ENCODE data around the gene PWWP2A.
"Not testable (repeated sequence)": the region's sequence is repeated elsewhere in the genome, so short reads cannot be mapped to it uniquely, and the experiment has no call there.

The PWWP2A gene, protein sequence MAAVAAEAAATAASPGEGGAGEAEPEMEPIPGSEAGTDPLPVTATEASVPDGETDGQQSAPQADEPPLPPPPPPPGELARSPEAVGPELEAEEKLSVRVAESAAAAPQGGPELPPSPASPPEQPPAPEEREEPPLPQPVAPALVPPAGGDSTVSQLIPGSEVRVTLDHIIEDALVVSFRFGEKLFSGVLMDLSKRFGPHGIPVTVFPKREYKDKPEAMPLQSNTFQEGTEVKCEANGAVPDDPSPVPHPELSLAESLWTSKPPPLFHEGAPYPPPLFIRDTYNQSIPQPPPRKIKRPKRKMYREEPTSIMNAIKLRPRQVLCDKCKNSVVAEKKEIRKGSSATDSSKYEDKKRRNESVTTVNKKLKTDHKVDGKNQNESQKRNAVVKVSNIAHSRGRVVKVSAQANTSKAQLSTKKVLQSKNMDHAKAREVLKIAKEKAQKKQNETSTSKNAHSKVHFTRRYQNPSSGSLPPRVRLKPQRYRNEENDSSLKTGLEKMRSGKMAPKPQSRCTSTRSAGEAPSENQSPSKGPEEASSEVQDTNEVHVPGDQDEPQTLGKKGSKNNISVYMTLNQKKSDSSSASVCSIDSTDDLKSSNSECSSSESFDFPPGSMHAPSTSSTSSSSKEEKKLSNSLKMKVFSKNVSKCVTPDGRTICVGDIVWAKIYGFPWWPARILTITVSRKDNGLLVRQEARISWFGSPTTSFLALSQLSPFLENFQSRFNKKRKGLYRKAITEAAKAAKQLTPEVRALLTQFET

DNA sequence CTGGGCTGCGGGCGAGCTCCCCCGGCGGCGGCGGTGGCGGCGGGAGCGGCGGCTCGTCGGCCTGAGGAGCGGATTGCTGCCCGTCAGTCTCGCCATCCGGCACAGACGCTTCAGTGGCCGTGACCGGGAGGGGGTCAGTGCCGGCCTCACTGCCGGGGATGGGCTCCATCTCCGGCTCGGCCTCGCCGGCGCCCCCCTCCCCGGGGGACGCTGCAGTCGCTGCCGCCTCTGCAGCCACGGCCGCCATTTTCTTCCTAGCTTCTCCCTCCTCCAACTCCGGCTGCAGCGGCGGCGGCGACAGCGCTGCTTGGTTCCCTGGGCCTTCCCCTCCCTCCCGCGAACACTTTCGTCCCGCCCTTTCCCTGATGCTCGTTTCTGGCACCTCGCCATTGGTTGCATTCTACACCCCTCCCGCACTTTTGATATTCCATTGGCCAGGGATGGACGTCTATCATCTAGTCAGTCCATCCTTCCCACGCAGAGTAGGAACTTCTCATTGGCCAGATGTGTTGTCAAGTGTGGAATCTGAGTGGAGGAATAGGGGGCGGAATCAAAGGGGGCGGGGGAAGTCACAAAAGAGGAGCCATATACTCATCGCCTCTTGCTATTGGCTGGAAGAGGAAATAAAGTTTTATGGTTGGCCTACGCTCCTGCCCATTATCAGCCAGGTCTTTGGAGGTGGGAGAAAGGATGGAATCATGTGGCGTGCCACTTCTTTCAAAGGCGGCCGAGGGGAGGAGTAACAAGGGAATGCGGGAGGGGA is at the start of gene PWWP2A:
TSS of gene PWWP2A (minus strand) at position 309 of the 763 bp plus-strand sequence. CDS start at position 247, 62 bp downstream.
- peak; percentile 97 for DNase-seq

DNA sequence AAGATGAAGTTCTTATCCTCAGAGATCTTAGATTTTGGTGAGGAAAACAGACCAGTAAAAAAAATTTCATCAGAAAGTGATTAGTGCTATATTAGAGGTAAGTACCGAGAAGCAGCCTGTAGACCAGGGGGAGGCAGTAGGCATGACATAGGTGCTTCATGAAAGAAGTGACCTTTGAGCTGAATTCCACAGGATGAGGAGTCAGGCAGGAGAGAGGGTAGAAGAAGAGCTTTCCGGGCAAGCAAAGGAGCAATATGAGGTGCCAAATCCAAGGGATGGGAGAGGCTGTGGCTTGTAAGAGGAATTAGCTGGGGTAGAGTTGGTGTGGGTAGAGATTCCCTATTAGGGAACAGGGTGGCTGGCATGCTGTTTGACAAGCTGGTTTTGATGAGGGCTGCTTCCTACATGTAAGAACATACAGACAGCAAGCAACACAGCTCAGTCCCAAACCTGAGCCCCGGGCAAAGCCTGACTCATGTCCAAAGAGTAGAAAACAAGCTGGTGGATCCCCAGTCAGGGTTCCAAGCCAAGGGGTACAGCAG is 48.4 kb upstream of the PWWP2A start:
- no peak for DNase-seq

DNA sequence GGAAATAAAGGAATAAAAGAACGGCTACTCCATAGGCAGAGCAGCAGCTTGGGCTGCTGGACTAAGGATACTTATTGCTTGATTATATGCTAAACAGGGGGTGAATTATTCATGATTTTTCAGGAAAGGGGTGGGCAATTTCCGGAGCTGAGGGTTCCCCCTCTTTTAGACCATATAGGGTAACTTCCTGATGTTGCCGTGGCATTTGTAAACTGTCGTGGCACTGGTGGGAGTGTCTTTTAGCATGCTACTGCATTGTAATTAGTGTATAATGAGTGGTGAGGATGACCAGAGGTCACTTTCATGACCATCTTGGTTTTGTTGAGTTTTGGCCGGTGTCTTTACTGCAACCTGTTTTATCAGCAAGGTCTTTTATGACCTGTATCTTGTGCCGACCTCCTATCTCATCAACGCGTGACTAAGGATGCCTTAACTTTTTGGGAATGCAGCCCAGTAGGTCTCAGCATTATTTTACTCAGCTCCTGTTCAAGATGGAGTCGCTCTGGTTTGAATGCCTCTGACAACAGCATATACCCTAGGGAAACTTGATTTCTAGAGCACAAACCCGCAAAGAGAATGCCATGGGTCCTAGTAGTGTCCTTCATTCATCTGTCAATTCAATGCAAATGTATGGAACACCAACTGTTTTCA is 47.8 kb upstream of the PWWP2A start:
- DNase-seq, result no peak

DNA sequence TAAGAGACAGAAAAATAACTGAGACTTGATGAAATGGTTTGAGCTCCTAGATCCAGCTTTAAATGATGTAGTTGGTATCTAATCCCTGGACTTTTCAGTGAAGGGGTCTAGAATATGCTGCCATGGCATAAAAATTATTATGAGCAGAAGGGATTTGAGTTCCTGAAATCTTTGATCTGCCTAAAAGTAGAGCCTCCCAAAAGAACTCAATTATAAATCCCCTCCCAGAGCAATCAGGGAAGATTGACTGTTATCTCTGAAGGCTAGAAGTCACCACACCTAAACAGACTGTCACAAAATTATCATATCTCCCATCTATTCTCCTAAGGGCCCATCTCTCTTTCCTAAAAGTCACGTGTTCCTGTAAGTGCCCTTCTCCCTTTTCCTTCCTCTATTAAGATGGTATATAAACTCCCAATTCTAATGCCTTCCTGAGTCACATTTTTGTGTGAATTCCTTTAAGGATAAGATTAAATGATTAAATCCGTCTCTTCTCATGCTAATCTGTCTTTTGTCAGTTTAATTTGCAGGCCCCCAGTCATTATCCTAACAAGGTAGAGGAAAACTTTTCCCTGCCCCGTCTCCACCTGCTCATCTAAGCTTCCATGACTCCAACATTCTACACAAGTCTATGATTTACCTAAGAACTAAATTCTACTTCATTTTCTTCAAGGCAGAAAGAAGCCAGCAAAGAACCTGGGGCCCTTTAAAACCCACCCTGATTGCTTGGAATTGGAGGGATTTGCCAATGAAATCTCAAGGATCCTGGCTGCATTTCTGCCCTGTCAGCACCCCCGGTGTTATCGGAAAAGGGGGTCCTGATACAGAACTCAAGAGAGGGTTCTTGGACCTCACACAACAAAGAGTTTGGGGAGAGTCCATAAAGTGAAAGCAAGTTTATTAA is 47.1 kb upstream of the PWWP2A start:
- DNase-seq, result no peak

DNA sequence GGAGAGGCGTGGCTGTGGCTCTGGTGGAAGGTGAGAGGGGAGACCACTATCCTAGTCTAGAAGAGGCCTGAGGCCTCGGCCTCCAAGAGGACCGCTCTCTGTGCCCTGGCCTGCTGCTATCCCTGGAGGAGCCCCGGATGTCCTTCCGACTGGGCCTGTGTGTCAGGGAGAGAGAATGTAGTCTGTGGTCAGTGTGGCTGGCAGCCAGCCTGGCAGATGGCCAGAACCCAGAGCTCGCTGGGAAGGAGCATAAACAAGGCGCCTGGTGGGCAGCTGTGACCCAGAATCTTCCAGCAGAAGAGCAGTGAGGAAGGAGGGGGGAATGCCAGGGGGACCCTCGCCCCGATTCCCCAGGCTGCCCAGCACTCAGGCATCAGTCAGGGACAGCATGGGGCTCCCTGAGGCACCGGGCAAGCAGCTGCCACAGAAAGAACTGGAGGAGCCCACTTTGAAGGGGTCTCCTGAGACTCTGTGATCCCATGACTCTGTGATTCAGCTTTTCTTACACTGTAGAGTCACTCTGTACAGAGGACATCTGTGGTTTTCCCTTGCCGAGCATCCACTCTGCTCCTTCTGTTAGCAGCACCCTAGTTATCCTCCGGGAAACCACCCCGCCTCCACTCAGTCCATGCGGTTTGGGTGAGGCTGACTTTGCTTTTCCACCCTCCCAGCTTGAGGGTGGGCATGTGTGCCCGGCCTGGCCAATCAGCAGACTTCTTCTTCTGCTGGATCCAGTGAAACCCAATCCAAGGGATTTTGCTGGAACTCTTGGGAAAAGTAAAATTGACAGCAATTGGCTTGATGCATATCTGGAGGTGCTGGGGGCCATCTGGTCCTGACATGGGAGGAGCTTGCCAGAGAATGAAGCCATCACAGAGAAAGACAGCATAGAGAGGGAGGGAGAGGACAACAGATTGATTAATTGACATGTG is 46.2 kb upstream of the PWWP2A start:
- DNase-seq, result no peak

DNA sequence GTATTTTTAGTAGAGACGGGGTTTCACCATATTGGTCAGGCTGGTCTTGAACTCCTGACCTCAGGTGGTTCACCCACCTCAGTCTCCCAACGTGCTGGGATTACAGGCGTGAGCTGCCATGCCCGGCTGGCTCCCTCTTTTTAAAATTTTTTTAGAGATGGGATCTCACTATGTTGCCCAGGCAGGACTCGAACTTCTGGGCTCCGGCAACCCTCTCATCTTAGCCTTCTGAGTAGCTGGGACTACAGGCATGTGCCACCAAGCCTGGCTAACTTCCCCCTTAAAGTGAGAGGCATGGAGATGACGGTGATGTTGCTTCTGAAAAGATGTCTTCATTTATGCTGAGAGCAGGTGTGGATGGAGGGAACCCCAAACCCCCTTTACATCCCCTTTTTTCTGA is 43.7 kb upstream of the PWWP2A start:
- no peak for DNase-seq

DNA sequence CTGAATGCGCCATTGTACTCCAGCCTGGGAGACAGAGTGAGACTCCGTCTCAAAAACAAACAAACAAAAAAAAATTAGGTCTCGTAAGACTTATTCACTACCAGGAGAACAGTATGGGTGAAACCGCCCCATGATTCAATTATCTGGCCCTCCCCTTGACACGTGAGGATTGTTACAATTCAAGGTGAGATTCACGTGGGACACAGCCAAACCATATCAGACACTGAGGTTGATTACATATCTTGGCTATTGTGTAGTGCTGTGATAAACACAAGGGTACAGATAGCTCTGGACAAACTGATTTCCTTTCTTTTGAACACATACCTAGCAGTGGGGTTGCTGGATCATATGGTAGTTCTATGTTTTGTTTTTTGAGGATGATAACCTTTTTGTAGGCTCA is 42.4 kb upstream of the PWWP2A start:
- no peak for DNase-seq

DNA sequence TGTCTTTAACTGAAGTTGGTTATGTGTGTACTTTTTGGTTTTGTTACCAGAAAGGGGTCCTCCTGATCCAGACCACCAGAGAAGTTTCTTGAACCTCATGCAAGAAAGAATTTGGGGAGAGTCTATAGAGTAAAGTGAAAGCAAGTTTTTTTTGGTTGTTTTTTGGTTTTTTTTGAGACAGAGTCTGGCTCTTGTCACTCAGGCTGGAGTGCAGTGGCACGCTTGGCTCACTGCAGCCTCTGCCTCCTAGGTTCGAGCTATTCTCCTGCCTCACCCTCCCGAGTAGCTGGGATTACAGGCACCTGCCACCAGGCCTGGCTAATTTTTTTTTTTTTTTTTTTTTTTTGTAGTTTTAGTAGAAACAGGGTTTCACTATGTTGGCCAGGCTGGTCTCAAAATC is 41.6 kb upstream of the PWWP2A start:
- not testable (repeated sequence) for DNase-seq

DNA sequence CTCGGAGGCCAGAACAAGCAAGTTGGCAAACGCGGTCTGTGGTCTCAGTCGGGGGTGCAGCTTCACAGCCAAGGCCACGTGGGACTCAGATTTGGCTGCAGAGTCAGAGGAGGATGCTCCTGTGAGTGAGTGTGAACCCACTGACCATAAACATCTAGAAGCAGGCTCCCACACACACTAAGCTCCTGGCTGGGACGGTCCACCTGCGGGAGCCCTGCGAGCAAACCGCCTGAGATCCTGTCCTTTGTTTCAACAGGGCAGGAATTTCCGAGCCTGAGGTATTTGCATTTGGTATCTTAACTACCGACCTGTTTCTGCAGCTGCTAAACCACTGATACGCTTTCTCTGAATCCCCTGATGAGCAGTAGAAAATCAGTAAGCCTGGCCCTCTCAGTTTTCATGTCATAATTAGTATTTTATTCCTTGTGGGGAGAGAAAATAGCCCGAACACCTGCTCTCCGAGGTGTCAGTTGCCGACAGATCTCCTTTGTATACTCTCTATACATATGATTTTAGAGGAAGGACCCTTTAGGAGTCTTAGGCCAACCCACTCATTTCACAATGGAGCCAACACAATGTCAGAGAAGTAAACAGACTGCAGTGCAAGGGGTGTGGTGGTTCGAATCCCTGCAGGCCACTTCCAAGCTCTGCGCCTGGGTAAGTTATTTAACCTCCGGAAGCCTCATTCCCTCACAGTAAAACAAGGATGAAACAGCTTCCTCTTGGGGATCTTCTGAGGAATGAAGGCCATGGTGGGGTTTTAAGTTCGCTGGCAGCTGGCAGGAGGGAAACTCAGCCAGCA is 40.9 kb upstream of the PWWP2A start:
- no peak for DNase-seq

DNA sequence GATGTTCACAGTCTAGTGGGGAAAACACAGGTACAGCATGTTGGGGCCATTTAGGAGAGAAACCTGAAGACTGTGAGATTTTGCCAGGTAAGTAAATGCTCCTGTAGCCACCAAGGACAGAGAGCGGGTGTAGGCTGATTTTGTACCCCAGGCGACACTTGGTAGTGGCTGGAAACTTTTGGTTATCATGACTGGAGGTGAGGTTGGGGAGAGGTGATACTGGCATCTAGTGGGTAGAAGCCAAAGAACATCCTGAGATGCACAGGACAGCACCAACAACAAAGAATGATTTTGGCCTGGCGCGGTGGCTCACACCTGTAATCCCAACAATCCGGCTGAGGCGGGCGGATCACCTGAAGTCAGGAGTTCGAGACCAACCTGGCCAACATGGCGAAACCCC is 38.8 kb upstream of the PWWP2A start:
- no peak for DNase-seq

DNA sequence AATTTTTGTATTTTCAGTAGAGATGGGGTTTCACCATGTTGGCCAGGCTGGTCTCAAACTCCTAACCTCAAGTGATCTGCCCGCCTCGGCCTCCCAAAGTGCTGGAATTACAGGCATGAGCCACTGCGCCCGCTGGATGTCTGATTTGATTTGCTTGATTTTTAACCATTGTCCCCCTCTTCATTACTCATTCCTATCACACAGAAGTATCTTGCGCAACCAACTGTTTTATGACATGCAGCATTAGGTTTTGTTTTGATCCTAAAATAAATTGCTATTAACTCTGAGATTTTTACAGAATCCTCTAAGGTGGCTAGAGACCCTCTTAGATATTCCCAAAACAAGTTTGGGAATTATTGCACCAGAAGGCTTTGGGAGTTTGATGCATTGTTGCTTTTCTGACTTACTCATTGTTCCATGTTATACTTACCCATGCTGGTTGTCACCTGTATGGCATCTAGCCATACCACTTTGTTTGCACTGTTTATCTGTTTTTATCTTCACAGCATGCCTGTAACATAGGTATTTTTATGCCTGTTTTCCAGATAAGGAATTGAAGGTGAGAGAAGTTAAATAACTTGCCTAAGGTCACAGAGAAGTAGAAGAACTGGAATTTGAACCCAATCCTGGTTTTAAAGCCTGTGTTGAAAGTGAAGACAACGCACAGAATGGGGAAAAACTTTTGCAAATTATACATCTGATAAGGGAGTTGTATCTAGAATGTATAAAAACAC is 35.9 kb upstream of the PWWP2A start:
- no peak for DNase-seq

DNA sequence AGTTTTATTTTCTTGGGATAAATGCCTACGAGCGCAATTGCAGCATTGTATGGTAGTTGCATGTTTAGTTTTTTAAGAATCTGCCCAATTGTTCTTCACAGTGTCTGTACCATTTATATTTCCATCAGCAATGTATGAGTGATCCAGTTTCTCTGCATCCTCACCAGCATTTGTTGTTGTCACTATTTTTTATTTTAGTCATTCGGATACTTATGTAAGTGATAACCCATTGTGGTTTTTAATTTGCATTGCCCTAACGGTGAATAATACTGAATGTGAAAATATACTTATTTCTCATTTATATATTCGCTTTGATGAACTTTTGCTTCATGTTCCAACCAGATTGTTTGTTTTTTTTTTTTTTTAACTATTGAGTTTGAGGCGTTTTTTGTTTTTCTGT is 33.7 kb upstream of the PWWP2A start:
- no peak for DNase-seq

DNA sequence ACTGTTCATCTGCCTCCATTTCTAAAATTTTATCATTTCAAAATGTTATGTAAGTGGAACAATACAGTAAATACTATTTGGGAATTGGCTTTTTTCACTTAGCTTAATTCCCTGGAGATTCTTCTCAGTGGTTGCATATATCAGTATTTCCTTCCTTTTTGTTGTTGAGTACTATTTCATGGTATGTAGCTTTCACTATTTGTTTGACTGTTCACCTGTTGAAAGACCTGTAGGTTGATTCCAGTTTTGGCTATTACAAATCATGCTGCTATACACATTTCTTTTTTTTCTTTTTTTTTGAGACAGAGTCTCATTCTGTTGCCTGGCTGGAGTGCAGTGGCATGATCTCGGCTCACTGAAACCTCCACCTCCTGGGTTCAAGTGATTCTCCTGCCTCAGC is 33.0 kb upstream of the PWWP2A start:
- no peak for DNase-seq

DNA sequence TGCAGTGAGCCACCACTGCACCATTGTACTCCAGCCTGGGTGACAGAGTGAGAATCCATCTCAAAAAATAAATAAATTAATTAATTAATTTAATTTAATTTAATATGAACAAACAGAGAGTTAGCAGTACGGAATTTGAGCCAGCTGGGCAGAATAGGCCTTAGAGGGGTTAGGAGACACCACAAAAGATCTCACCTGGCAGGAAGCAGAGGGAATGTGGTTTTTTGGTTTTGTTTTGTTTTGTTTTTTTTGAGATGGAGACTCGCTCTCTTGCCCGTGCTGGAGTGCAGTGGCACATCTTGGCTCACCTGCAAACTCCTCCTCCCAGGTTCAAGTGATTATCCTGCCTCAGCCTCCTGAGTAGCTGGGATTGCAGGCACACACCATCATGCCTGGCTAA is 31.8 kb upstream of the PWWP2A start:
- DNase-seq, result no peak

DNA sequence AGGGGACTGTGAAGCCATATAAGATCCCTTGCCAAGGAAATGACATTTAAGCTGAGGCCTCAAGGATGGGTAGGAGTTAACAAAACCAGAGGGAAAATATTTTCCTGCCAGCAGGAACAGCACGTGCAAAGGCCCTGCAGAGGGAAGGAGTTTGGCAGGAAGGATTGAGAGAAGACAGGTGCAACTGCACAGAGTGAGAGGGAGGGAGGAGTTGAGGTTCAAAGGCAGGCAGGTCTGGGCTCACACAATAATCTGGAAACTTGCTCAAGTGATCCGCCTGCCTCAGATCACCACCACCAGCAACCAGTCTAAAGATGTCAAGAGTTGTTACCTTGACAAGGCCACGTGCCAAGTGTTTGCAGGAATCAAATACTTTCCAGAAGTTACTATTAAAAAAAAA is 31.1 kb upstream of the PWWP2A start:
- DNase-seq, result no peak

DNA sequence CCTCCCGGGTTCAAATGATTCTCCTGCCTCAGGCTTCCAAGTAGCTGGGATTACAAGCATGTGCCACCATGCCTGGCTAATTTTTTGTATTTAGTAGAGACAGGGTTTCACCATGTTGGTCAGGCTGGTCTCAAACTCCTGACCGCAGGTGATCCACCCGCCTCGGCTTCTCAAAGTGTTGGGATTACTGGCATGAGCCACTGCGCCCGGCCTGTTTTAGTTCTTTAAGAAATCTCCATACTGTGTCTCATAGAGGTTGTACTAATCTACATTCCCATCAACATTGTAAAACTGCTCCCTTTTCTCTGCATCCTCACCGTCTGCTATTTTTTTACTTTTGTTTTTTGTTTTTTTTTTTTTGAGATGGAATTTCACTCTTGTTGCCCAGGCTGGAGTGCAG is 25.2 kb upstream of the PWWP2A start:
- DNase-seq, result not testable (repeated sequence)

DNA sequence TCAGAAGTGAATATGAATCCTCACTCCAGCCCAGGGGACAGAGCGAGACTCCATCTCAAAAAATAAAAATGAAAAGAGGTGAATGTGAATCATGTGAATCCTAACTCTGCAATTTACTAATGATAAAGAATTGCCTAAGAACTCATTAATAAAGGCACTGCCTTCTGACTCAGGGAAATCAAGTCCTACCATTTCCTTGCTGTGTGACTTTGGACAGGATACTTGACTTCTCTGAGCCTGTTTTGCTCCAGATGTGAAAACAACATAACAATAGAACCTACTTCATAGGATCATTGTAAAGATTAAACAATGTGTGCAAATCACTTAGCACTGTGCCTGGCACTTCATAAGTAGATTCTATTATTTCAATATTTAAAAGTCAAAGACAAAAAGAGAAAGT is 15.1 kb upstream of the PWWP2A start:
- no peak for DNase-seq

DNA sequence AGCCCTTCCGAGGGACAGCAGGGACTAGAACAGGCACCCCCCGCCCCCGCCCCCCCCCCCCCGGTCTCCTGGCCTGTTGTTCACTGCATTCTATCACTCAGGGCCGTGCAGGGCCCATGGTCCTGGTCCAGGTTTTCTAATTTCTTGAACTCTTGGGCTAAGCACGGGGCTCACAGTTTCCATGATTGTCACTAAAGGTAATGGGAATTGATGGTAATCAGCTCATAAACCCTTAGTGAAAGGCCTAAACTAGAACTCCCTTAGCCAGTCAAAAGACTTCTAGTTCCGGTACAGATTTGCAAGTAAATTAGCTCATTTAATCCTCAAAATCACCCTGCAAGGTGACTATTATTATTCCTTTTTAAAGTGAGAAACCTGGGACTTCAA is 14.7 kb upstream of the PWWP2A start:
- DNase-seq, result no peak
